Prostate gland (tissue), 2 donors: ENCODE results near the gene BRS3. TPM values are rescaled to one million over a fixed set of nuclear protein-coding genes. Genes with fewer than 3 reads are reported as not detected.
A peak's percentile ranks its signal among the peaks of the same experiment; 100 is the strongest.

Experiments
- DNase-seq: peaks from one replicate; pipeline ENCODE4 v3.0.0-alpha.2; 2019; ENCODE audit warnings: low spot score
- H3K27ac ChIP-seq, 2 donors: fragments of 200-600 bp; sonication (generic); 2 replicates each; pipeline ENCODE4 v1.5.1; 2017 to 2019
- H3K27me3 ChIP-seq: fragments of 200-600 bp; sonication (generic); replicated peaks from 2 replicates; pipeline ENCODE4 v1.5.1; 2019; ENCODE audit not compliant: insufficient read depth
- H3K36me3 ChIP-seq, 2 donors: fragments of 200-600 bp; sonication (generic); 1 replicate in 1 of 2; 2 replicates in 1 of 2; pipeline versions ENCODE4 v1.5.1 to v1.8.1; 2017 to 2019
- H3K4me1 ChIP-seq: fragments of 200-600 bp; sonication (generic); replicated peaks from 2 replicates; pipeline ENCODE4 v1.5.1; 2019
- H3K4me3 ChIP-seq, 2 donors: fragments of 200-600 bp; sonication (generic); 2 replicates each; pipeline ENCODE4 v1.5.1; 2017 to 2019
- H3K9me3 ChIP-seq: fragments of 200-600 bp; sonication (generic); 2 replicates; pipeline ENCODE4 v1.5.1; 2017
- POLR2A ChIP-seq: fragments of 450-650 bp; IDR thresholded peaks from one replicate; pipeline ENCODE4 v1.6.1; 2016; ENCODE audit warnings: antibody characterized with exemption, mild to moderate bottlenecking
- POLR2AphosphoS5 ChIP-seq: sonication (generic); formaldehyde crosslinking; IDR thresholded peaks from one replicate; pipeline ENCODE4 v1.6.1; 2017; ENCODE audit warnings: antibody characterized with exemption
- WGBS: methylation state at CpG from one replicate; pipeline ENCODE4 v1.1.5; 2018; 5-methylcytosine and 5-hydroxymethylcytosine counted together
- intact Hi-C: fragments of 100-400 bp; cut with DNase I; formaldehyde crosslinking; loops from one replicate; pipeline ENCODE4 v1.14.2; 2022
- total RNA-seq, 2 donors: library from RNA; depleted of rRNA; stranded (reverse); fragments of >200 nt; gene quantifications; one replicate each; pipeline ENCODE4 v1.1.0, GENCODE V29; 2016
- TF ChIP-seq, protein P1 (sequence below), 4 experiments: fragments of 200-600 bp in 2 of 4; fragments of 450-650 bp in 2 of 4; sonication (generic) in 2 of 4; IDR thresholded peaks; 1 replicate in 3 of 4; 2 replicates in 1 of 4; pipeline ENCODE4 v1.5.1; 2016 to 2019; ENCODE audit warnings: antibody characterized with exemption in 4 of 4, mild to moderate bottlenecking in 2 of 4, moderate library complexity in 2 of 4

BRS3 gene
- total RNA-seq, 2 donors from 2014 or later, result 0.23 TPM; not detected in 1

- Histone ChIP-seq H3K36me3 (no peaks in the 10 kb centered on the region), H3K4me1 (no peaks in the 10 kb centered on the region), H3K27ac (no peak overlapping the region), H3K4me3 (no peak overlapping the region), H3K9me3 (no peaks in the 10 kb centered on the region), H3K27me3 (no peaks in the 10 kb centered on the region)
- intact Hi-C loops, result no loop called here
- DNase-seq, result no peak
- TF ChIP-seq, protein P1, sequence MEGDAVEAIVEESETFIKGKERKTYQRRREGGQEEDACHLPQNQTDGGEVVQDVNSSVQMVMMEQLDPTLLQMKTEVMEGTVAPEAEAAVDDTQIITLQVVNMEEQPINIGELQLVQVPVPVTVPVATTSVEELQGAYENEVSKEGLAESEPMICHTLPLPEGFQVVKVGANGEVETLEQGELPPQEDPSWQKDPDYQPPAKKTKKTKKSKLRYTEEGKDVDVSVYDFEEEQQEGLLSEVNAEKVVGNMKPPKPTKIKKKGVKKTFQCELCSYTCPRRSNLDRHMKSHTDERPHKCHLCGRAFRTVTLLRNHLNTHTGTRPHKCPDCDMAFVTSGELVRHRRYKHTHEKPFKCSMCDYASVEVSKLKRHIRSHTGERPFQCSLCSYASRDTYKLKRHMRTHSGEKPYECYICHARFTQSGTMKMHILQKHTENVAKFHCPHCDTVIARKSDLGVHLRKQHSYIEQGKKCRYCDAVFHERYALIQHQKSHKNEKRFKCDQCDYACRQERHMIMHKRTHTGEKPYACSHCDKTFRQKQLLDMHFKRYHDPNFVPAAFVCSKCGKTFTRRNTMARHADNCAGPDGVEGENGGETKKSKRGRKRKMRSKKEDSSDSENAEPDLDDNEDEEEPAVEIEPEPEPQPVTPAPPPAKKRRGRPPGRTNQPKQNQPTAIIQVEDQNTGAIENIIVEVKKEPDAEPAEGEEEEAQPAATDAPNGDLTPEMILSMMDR (IDR thresholded peaks at IDR 0.05), result no peak
- TF ChIP-seq POLR2AphosphoS5, result no peak
- no peak for TF ChIP-seq POLR2A
- 40% methylated on average over 5 of the region's 5 CpGs for WGBS
Measured at GRCh38 chrX:136488706-136489105, 959 bp downstream of the BRS3 start.

DNA sequence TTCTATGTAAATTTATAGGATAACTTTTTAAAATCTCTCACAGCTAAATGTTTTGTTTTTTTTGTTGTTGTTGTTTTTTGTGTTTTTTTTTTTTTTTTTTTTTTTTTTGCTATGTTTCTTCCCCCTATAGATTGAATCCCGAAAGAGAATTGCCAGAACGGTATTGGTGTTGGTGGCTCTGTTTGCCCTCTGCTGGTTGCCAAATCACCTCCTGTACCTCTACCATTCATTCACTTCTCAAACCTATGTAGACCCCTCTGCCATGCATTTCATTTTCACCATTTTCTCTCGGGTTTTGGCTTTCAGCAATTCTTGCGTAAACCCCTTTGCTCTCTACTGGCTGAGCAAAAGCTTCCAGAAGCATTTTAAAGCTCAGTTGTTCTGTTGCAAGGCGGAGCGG lies 4.1 kb downstream of the BRS3 start:
- intact Hi-C loops, result no loop called here
- no peak for DNase-seq
- Histone ChIP-seq H3K4me3 (no peak overlapping the region), H3K27me3 (no peaks in the 10 kb centered on the region), H3K27ac (no peak overlapping the region), H3K9me3 (no peaks in the 10 kb centered on the region), H3K4me1 (no peaks in the 10 kb centered on the region), H3K36me3 (no peaks in the 10 kb centered on the region)
- 67% methylated on average over 6 of the region's 6 CpGs for WGBS
- TF ChIP-seq, protein P1 (IDR thresholded peaks at IDR 0.05), result no peak
- TF ChIP-seq POLR2AphosphoS5 (no peak), POLR2A (no peak)

DNA sequence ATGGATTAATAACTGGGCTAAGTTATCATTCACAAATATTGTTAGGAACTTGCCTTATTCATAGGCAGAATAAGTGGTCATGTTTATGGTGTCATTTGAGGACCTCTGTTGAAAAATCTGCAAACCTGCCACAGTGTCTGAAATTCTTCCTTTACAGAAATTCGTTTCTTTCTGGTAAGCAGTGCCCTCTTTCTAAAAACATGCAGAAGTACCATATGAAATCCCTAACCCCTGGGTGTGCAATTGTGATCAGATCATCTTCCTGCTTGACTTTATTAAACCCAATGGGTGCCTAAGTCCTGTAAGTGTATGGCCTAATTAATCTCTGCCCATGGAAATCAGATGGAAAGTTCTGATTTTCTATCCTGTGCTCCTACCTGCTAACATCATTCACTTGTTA lies 5.3 kb downstream of the BRS3 start:
- 22% methylated on average over 1 of the region's 1 CpG for WGBS
- Histone ChIP-seq H3K9me3 (no peaks in the 10 kb centered on the region), H3K27ac (no peak overlapping the region), H3K4me3 (no peak overlapping the region), H3K4me1 (no peaks in the 10 kb centered on the region), H3K36me3 (no peaks in the 10 kb centered on the region), H3K27me3 (no peaks in the 10 kb centered on the region)
- TF ChIP-seq POLR2AphosphoS5, result no peak
- TF ChIP-seq POLR2A, result no peak
- TF ChIP-seq, protein P1 (IDR thresholded peaks at IDR 0.05), result no peak
- intact Hi-C loops, result no loop called here
- DNase-seq, result no peak

DNA sequence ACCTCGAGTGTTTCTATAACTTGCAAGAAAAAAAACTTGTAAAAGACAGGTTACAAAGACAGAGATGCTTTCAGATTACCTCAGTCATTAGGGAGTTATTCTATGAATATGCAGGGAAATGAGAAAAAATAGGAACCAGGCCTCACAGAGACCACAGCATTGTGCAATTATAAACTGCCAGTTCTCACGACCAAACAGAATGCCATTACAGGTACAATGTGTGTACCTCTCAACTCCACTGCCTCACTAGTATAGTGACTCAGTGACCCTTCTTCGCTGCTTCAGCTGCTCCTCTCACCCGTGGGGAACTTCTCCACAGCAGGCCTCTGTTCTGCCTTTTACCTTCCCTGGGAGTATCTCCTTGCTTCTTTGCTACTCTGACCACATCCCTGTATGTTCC lies 7.3 kb downstream of the BRS3 start:
- no peaks in the 10 kb centered on the region for H3K27me3 ChIP-seq
- intact Hi-C loops, result loop anchor here (5.0 kb wide), 1 partner anchor 523 kb away; the partner anchor contains the start of gene MMGT1
- TF ChIP-seq POLR2AphosphoS5 (no peak), POLR2A (no peak)
- TF ChIP-seq, protein P1 (IDR thresholded peaks at IDR 0.05), result no peak
- H3K36me3 ChIP-seq, result no peaks in the 10 kb centered on the region
- H3K9me3 ChIP-seq, result no peaks in the 10 kb centered on the region
- H3K4me3 ChIP-seq, result no peak overlapping the region
- no peaks in the 10 kb centered on the region for H3K4me1 ChIP-seq
- no peak for DNase-seq
- no peak overlapping the region for H3K27ac ChIP-seq
- 74% methylated on average over 4 of the region's 4 CpGs for WGBS

- Histone ChIP-seq H3K27ac (peak overlapping the region; percentile 89 to 95), H3K27me3 (no peaks in the 10 kb centered on the region), H3K4me1 (no peaks in the 10 kb centered on the region), H3K36me3 (no peaks in the 10 kb centered on the region), H3K9me3 (no peaks in the 10 kb centered on the region), H3K4me3 (peak overlapping the region; percentile 53 to 56)
- DNase-seq, result no peak
- intact Hi-C loops, result loop anchor here (5.0 kb wide), 1 partner anchor 524 kb away; the partner anchor contains the start of gene MMGT1
- no peak for TF ChIP-seq POLR2AphosphoS5
- TF ChIP-seq, protein P1 (IDR thresholded peaks at IDR 0.05), result no peak
- TF ChIP-seq POLR2A, result no peak
- 4% methylated on average over 13 of the region's 13 CpGs for WGBS
Measured at GRCh38 chrX:136496186-136496763, 8.5 kb downstream of the BRS3 start.
